ENCODE measurements around the gene DVL2.

DVL2 gene

DNA sequence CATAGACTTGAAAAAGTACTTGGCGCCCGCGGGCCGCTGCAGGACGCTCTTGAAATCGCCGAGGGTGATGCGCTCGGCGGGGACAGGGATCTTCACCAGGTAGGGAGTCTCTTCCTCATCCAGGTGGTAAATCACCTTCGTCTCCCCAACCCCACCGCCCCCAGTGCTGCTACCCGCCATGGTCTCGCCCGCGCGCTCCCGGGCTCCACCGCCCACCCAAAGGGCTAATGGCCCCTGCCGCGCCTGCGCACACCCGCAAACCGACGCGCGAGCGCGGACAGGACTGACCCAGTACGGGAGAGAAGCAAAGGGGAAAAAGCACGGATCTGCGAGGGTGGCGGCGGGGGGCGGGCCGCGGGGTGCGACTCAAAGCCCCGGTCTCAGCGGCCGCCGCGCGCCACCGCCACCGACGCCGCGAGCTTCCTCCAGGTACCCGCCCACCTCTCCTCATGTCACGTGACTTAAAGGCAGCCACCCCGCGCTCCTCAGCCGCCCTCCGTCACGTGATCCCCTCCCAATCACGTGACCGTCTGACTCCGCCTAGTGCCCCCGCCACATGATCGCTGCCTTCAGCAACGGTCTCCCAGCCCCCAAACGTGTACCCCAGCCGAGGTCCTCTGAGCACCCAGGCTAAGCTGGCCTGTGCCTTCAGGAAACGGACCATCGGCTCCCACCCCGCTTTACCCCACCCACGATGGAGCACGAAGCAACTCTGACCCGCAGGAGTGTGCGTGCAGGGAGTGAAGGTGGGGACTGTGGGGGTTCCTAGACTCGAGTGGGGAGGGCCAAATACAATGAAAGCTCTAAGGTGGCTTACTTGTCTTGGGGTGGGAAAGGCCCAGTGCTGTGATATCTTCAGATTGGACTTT is at the start of gene DVL2:
TSS of gene DVL2 (minus strand) at position 435 of the 869 bp plus-strand sequence. CDS start at position 180, 255 bp downstream.
- DNase-seq: peak; percentile 53 to 68

DNA sequence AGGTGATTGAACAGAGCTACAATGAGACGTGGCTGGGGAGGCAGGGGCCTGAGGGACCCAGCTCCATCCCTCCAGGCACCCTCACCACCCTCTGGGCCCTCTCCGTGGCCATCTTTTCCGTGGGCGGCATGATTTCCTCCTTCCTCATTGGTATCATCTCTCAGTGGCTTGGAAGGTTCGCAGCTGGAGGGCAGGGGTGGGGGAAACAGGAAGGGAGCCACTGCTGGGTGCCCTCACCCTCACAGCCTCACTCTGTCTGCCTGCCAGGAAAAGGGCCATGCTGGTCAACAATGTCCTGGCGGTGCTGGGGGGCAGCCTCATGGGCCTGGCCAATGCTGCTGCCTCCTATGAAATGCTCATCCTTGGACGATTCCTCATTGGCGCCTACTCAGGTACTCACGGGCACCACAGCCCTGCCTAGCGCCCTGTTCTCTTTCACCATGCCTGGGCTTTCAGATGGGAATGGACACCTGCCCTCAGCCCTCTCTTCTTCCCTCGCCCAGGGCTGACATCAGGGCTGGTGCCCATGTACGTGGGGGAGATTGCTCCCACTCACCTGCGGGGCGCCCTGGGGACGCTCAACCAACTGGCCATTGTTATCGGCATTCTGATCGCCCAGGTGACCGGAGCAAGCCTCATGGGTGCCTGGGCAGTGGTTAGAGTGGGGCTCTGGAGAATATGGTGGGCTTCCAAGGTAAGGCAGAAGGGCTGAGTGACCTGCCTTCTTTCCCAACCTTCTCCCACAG is 49.3 kb upstream of the DVL2 start:
- no peak for DNase-seq

DNA sequence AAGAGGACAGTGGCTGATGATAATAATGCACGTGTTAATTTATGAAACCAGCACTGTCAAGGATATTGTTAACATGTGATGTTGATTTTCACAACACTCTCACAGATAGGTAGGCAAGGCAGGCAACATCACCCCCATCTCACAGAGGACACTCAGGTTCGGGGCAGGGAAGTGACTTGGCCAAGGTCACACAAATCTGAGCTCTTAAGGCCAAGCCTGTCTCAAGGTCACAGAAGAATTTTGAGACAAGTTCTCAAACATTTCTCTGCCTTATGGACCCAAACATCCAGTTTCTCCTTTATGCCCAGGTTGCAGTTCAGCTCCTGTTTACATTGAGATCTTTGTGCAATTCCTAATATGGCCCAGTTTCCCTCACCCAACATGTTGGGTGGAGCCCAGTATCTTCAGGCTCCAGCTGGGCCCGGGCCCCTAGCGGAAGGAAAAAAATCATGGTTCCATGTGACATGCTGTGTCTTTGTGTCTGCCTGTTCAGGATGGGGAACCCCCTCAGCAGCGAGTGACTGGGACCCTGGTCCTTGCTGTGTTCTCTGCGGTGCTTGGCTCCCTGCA is 48.5 kb upstream of the DVL2 start:
- no peak for DNase-seq

DNA sequence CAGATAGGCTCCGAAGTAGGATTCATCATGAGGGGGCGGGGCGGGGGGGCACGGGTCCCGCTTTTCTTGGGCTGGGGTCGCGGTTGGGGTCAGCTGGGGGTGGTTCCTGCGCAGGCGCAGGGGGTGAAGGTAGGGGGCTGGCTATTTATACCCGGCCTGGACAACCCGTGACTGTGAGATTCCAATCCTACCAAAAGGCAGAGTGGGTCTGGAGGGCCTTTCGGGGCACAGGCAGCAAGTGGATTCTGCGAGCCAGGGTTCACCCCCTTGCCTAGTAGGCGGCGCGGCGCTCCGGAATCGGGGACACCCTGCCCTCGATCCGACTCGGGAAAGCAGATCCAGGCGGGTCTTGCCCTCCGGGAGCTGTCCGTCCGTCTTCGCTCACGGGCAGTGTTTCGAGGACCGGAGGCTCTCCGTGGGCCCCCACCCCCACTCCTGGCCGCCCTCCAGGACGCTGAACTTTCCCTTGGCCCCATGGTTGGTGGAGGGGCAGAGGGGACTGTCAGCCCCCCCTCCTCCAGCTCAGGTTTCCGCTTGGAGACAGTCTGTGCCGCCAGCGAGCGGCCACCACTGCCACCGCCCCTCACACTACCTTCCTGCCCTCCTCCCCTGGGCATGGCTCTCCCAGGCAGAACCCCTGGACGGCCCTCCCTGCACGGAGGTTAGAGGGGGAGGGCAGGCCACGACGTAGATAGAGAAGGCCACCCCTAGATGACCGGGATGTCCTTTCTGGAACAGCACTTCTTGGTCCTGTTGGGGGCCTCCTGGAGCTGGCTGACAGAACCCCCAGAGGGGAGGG is 47.8 kb upstream of the DVL2 start:
- DNase-seq: no peak

DNA sequence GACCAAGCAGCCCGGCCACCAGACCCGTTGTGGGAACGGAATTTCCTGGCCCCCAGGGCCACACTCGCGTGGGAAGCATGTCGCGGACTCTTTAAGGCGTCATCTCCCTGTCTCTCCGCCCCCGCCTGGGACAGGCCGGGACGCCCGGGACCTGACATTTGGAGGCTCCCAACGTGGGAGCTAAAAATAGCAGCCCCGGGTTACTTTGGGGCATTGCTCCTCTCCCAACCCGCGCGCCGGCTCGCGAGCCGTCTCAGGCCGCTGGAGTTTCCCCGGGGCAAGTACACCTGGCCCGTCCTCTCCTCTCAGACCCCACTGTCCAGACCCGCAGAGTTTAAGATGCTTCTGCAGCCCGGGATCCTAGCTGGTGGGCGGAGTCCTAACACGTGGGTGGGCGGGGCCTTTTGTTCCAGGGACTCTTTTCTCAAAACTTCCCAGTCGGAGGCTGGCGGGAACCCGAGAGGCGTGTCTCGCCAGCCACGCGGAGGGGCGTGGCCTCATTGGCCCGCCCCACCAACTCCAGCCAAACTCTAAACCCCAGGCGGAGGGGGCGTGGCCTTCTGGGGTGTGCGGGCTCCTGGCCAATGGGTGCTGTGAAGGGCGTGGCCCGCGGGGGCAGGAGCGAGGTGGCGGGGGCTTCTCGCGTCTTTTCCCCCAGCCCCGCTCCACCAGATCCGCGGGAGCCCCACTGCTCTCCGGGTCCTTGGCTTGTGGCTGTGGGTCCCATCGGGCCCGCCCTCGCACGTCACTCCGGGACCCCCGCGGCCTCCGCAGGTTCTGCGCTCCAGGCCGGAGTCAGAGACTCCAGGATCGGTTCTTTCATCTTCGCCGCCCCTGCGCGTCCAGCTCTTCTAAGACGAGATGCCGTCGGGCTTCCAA is 47.0 kb upstream of the DVL2 start, which contains the start of gene SLC2A4:
TSS of gene SLC2A4 (plus strand) at position 645 of the 879 bp plus-strand sequence. CDS start at position 862, 217 bp downstream.
- DNase-seq: peak; percentile 82 to 90

GRCh38 chr17:7280519-7281073 is 46.3 kb upstream of the DVL2 start:
- DNase-seq: peak in 1 of 2 experiments; percentile 17

- DNase-seq: no peak
Observed at GRCh38 chr17:7279448-7279847, 45.1 kb upstream of the DVL2 start.

- no peak for DNase-seq
Observed at GRCh38 chr17:7266784-7267183, 32.5 kb upstream of the DVL2 start.

- no peak for DNase-seq
Observed at GRCh38 chr17:7263801-7264078, 29.4 kb upstream of the DVL2 start.

- DNase-seq: peak in 1 of 2 experiments; percentile 10
Observed at GRCh38 chr17:7262935-7263800, 28.9 kb upstream of the DVL2 start.

GRCh38 chr17:7262192-7262934 is 28.0 kb upstream of the DVL2 start, which contains the start of gene CLDN7:
Gene CLDN7, minus strand, starts transcription at chr17:7262478. Its CDS starts 435 bp downstream, at chr17:7262043.
- DNase-seq: peak; percentile 31 to 68

- DNase-seq: no peak
Observed at GRCh38 chr17:7261379-7262191, 27.3 kb upstream of the DVL2 start.

GRCh38 chr17:7260651-7261378 is 26.5 kb upstream of the DVL2 start:
- DNase-seq: no peak

DNA sequence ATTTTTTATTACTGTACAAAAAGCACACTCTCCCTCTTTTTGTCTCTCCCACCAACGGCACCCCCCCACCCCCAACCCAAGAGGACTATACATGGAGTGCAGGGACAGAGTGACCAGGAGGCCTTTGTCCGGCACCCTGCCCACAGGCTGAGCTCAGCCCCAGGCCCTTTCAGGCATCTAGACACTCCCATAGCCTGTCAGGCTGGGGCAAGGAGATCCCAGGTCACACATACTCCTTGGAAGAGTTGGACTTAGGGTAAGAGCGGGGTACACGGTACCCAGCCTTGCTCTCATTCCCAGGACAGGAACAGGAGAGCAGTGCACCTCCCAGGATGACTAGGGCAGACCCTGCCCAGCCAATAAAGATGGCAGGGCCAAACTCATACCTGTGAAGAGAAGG is 25.8 kb upstream of the DVL2 start:
- DNase-seq: no peak

DNA sequence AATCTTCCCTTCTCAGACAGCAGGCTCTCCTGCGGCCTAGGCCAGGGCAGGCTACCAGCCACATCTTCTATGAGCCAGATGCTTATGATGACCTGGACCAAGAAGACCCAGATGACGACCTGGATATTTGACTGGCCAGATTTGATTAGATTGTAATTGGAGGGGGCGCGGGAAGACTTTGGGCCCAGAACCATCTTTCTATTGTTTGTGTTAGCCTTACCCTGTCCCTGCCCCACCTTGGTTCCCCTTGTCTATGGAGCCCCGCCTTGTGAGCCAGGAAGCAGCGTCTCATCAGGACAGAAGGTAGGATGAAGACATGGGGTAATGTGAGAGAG is 25.2 kb upstream of the DVL2 start:
- no peak for DNase-seq

DNA sequence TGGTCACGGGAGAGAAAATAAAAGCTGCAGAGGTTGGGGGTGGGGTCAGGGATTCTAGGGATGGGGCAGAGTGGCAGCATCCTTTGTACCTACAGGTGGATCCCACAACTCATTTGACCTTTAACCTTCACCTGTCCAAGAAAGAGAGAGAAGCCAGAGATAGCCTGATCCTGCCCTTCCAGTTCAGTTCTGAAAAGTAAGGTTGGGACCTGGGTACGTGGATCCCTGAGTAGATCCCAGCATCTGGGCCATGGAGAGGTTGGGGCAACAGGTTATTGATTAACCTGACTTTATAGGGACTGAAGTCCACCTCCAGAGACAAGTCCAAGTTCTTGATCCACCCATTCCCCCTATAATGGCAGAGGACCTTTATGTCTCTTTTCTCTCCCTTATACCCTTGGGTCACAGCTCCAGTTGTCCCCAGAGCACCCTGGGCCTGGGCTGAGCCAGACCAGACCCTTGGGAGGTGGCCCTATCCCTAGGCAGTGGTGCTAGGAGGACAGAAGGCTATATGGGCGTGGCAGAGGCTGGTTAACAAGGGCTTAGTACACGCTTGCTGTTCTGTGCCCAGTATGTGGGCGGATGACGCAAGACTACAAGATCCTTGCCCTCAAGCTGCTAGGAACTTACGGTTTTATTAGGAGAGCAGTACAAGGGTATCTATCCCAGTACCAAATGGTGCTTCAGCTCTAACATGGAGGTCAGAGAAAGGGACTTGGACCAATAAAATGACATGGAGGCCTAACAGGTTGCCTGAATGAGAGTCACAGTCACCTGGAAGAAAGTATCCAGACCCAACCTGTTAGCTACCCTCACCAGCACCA is 24.6 kb upstream of the DVL2 start:
- no peak for DNase-seq

DNA sequence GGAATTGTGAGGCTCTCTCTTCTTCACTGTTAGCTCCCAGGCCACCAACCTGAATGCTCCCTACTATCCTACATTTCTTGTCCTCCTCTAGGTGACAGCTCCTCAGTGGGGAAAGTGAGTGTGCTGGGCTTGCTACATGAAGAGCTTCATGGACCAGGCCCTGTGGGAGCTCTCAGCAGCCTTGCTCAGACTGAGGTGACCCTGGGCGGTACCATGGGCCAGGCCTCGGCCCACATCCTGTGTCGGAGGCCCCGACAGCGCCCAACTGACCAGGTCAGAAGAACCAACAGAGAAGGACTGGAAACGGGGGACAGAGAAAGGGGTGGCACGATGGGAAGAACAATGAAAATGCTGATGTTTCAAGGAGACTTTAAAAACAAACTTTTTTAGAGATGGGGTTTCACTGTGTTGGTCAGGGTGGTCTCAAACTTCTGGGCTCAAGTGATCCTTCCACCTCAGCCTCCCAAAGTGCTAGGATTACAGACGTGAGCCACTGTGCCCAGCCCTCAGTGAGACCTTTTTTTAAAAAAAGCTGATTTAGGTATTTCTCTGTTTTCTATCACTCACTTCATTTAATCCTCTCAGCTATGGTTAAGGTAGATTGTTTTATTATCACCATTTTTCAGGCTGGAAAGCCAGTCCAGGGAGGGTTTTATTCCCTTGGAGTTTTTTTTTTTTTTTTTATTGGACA is 22.6 kb upstream of the DVL2 start:
- DNase-seq: no peak
